ENCODE measurements around the gene FAM241B.

The FAM241B gene

GRCh38 chr10:69668721-69669120, 38.7 kb downstream of the FAM241B start:
- no peak for DNase-seq

DNA sequence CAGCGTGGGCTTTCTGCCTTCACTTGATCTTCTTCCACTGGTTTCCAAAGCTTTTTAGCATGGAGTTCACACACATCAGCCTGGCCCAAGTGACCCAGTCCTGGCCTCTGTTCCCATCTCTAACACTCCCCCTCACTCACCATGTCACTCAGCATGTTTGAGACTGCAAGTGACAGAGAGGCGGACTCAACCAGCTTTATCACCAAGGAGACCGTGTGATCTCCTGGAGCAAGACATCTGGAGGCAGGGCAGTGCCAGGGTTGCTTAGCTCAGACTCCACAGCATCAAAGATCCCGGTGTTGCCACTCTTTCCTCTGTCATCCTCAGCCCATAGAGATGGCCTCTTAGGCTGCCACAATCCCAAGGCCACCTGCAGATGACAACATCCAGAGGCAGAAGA, 39.4 kb downstream of the FAM241B start:
- DNase-seq, result no peak

- no peak for DNase-seq
Measured at GRCh38 chr10:69673521-69673920, 43.5 kb downstream of the FAM241B start.

DNA sequence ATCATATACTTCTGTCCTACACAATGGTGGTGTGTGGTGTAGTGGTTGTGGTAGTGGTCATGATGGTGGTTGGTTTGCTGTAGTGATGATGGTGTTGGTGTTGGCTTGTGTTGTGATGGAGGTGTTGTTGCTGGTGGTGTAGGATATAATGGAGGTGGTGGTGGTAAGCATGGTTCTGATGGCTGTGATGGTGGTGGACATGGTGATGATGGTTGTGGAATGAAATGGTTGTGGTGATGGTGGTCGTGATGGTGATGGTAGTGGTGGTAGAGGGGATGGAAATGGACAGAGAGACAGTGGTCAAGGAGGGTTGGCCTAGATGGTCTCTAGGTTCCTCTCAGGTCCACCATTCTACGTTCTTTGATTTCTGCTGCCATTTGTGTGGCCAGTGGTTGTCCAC, 44.7 kb downstream of the FAM241B start:
- no peak for DNase-seq

DNA sequence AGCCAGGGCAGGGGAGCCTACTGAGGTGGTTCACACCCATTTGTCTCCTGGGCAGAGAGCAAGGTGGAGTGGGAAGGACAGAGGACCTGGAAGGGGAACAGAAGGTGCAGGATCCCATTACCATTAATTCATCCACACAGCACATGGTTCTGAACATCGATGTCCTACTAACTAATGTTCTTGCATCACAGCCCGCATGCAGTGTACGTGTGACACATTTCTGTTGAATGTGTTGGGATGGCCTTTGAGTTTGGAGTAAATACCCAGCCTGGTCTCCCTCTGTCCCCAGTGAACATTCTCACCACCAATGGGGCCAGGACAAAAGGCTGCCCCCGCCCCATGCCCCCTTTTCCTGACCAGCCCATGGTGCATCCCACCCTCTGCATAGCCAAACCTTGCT, 46.3 kb downstream of the FAM241B start:
- DNase-seq, result no peak

- no peak for DNase-seq
Measured at GRCh38 chr10:69677985-69678654, 48.1 kb downstream of the FAM241B start.

GRCh38 chr10:69679736-69680135, 49.7 kb downstream of the FAM241B start:
- DNase-seq, result no peak

- DNase-seq, result no peak
Measured at GRCh38 chr10:69680610-69681009, 50.6 kb downstream of the FAM241B start.

DNA sequence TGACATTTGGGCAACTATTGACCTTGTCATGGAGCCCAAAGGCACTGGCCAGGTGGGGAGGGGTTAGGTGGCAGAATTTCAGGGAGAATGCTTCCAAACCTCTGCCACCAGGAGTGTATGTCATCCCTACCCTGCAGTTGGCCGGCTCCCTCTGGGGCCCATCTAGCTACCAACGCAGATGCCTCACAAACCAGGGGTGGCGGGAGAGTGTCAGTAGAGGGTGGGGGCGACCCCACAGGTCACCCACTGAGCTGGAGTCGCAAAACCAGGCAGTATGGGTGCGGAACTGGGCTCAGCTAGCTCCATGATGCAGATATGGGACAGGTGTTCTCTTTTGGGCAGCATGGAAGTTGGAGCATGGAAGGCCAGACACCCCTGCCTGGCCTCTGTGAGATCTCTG, 51.4 kb downstream of the FAM241B start:
- no peak for DNase-seq

DNA sequence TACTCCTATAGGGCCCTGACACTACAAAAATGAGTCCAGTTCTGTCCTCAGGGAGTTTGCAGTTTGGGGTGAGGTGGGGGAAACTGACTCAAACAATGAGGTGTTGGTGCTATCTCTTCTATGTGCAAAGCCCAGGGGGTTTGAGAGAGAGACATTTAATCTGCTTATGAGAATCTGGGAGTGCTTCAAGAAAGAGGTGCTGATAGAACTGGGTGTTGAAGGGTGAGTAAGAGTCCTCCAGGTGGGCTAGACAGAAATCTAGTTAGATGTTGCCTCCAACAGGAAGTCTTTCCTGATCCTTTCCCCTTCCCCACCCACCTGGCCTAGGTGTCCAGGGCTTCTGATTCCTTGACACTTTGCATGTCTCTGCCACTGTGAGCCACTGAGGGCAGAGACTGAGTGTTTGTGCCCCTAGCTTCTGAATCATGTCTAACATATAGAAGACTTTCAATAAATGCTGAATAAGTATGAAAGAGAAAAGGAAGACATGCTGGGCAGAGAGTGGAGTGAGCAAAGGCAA, 53.0 kb downstream of the FAM241B start:
- no peak for DNase-seq
